H1 (cell line): ENCODE results near the gene SEMA3F. TPM values are rescaled to one million over a fixed set of nuclear protein-coding genes. Genes with fewer than 3 reads are reported as not detected.

Experiments
- CTCF ChIA-PET: fragments of 300-600 bp; sonication (Branson Sonifier 250); formaldehyde crosslinking; loops from one replicate; lab custom pipeline; 2021; ENCODE audit not compliant: partially characterized antibody; lab: Charles Lee
- POLR2A ChIA-PET: fragments of 300-600 bp; sonication (Branson Sonifier 250); formaldehyde crosslinking; loops from one replicate; lab custom pipeline; 2021; ENCODE audit warnings: inconsistent platforms; ENCODE audit not compliant: partially characterized antibody; lab: Charles Lee
- DNase-seq, 2 experiments: peaks; one replicate each; pipeline versions ENCODE4 v3.0.0 to v3.0.0-alpha.2; 2010 to 2022; ENCODE audit warnings: low spot score in 2 of 2, low read depth in 1 of 2, mixed read lengths in 1 of 2
- FAIRE-seq: peaks from 2 replicates; lab custom pipeline; 2011; peaks lifted over from hg19 to GRCh38; lab: Jason Lieb, UNC
- H2AFZ ChIP-seq: 2 replicates; pipeline ENCODE4 v1.8.1; 2012; ENCODE audit warnings: low read length, inconsistent platforms
- H2AK5ac ChIP-seq: 2 replicates; pipeline ENCODE4 v1.6.1; 2013; ENCODE audit warnings: low read depth, low read length
- H2BK120ac ChIP-seq: replicated peaks from 2 replicates; pipeline ENCODE3; 2013; ENCODE audit warnings: low read depth, low read length, inconsistent platforms
- H2BK12ac ChIP-seq: 2 replicates; pipeline ENCODE4 v1.6.1; 2013; ENCODE audit warnings: low read depth, low read length
- H2BK15ac ChIP-seq: 2 replicates; pipeline ENCODE4 v1.6.1; 2013; ENCODE audit warnings: low read length
- H2BK20ac ChIP-seq: 2 replicates; pipeline ENCODE4 v1.6.1; 2013; ENCODE audit warnings: low read length
- H2BK5ac ChIP-seq: 2 replicates; pipeline ENCODE4 v1.6.1; 2013; ENCODE audit warnings: low read depth, low read length
- H3K14ac ChIP-seq: 2 replicates; pipeline ENCODE4 v1.6.1; 2013; ENCODE audit warnings: inconsistent platforms; ENCODE audit not compliant: insufficient read length
- H3K18ac ChIP-seq: 2 replicates; pipeline ENCODE4 v1.6.1; 2013; ENCODE audit warnings: low read length; ENCODE audit errors: extremely low read depth
- H3K23ac ChIP-seq: 2 replicates; pipeline ENCODE4 v1.6.1; 2013; ENCODE audit warnings: inconsistent platforms; ENCODE audit not compliant: insufficient read length
- H3K23me2 ChIP-seq: 2 replicates; pipeline ENCODE4 v1.6.1; 2013; ENCODE audit warnings: low read depth, low read length
- H3K27ac ChIP-seq: 2 replicates; pipeline ENCODE4 v1.6.1; 2011; ENCODE audit warnings: low read depth, low read length, inconsistent platforms
- H3K27me3 ChIP-seq, 4 experiments: replicated peaks in 1 of 4; 1 replicate in 1 of 4; 2 replicates in 3 of 4; pipeline versions ENCODE4 v1.6.1 to v1.8.1; 2011 to 2013; ENCODE audit warnings: low read length in 3 of 4, mild to moderate bottlenecking in 3 of 4, inconsistent platforms in 2 of 4, mixed read lengths in 2 of 4, moderate library complexity in 1 of 4; ENCODE audit not compliant: control insufficient read depth in 3 of 4, insufficient read depth in 3 of 4; ENCODE audit errors: extremely low read depth in 1 of 4
- H3K36me3 ChIP-seq, 4 experiments: 2 replicates each; pipeline versions ENCODE4 v1.6.1 to v1.8.1; 2011 to 2013; ENCODE audit warnings: mild to moderate bottlenecking in 4 of 4, low read length in 3 of 4, moderate library complexity in 2 of 4, control low read depth in 1 of 4, inconsistent platforms in 1 of 4; ENCODE audit not compliant: insufficient read depth in 4 of 4, control insufficient read depth in 2 of 4
- H3K4ac ChIP-seq: replicated peaks from 2 replicates; pipeline ENCODE3; 2013; ENCODE audit warnings: low read length, low read depth, mixed read lengths, inconsistent platforms; ENCODE audit not compliant: insufficient read length
- H3K4me1 ChIP-seq, 4 experiments: replicated peaks in 1 of 4; 1 replicate in 1 of 4; 2 replicates in 3 of 4; pipeline versions ENCODE4 v1.6.1 to v1.8.1; 2011 to 2013; ENCODE audit warnings: low read length in 3 of 4, inconsistent platforms in 2 of 4, mixed read lengths in 1 of 4; ENCODE audit not compliant: insufficient read depth in 4 of 4, control insufficient read depth in 3 of 4
- H3K4me2 ChIP-seq, 2 experiments: 2 replicates each; pipeline versions ENCODE4 v1.6.1 to v1.8.1; 2011 to 2013; ENCODE audit warnings: low read depth in 2 of 2, low read length in 2 of 2, control low read depth in 1 of 2, inconsistent platforms in 1 of 2, mild to moderate bottlenecking in 1 of 2; ENCODE audit not compliant: insufficient read depth in 1 of 2
- H3K4me3 ChIP-seq, 4 experiments: fragments of 200-600, 300-600 bp in 1 of 4; sonication (generic), shearing (Covaris generic), sonication (Bioruptor Twin) in 1 of 4; 2 replicates each; pipeline versions ENCODE4 v1.5.1 to v1.8.1; 2011 to 2016; ENCODE audit warnings: low read length in 4 of 4, low read depth in 3 of 4, control low read depth in 2 of 4, inconsistent platforms in 2 of 4, mild to moderate bottlenecking in 2 of 4, mixed read lengths in 1 of 4, moderate library complexity in 1 of 4; ENCODE audit not compliant: insufficient read depth in 2 of 4; ENCODE audit errors: extremely low read depth in 1 of 4
- H3K56ac ChIP-seq: replicated peaks from 2 replicates; pipeline ENCODE3; 2013; ENCODE audit warnings: low read depth, mild to moderate bottlenecking, mixed read lengths, low read length, inconsistent platforms; ENCODE audit not compliant: insufficient read length
- H3K79me1 ChIP-seq: 2 replicates; pipeline ENCODE4 v1.6.1; 2013; ENCODE audit warnings: low read depth, low read length, control low read depth
- H3K79me2 ChIP-seq, 2 experiments: 2 replicates each; pipeline versions ENCODE4 v1.6.1 to v1.8.1; 2012 to 2013; ENCODE audit warnings: low read length in 2 of 2, mild to moderate bottlenecking in 2 of 2, inconsistent platforms in 1 of 2; ENCODE audit not compliant: insufficient read depth in 2 of 2, control insufficient read depth in 1 of 2
- H3K9ac ChIP-seq, 4 experiments: replicated peaks in 1 of 4; 1 replicate in 1 of 4; 2 replicates in 3 of 4; pipeline versions ENCODE4 v1.6.1 to v1.8.1; 2011 to 2013; ENCODE audit warnings: low read depth in 3 of 4, low read length in 3 of 4, control low read depth in 2 of 4, mild to moderate bottlenecking in 2 of 4, moderate library complexity in 2 of 4, inconsistent platforms in 1 of 4; ENCODE audit errors: extremely low read depth in 1 of 4
- H3K9me3 ChIP-seq, 2 experiments: 2 replicates each; pipeline versions ENCODE4 v1.6.1 to v1.8.1; 2012 to 2013; ENCODE audit warnings: mild to moderate bottlenecking in 2 of 2, moderate library complexity in 2 of 2, control low read depth in 1 of 2, inconsistent platforms in 1 of 2, low read depth in 1 of 2, low read length in 1 of 2, mixed read lengths in 1 of 2; ENCODE audit not compliant: insufficient read depth in 2 of 2
- H4K20me1 ChIP-seq, 2 experiments: replicated peaks in 1 of 2; 2 replicates each; pipeline versions ENCODE3 to v1.8.1; 2011 to 2013; ENCODE audit warnings: inconsistent platforms in 2 of 2, low read length in 2 of 2, mild to moderate bottlenecking in 1 of 2; ENCODE audit not compliant: insufficient read depth in 2 of 2, control insufficient read depth in 1 of 2
- H4K5ac ChIP-seq: 2 replicates; pipeline ENCODE4 v1.6.1; 2013; ENCODE audit warnings: low read length, low read depth, mixed read lengths, inconsistent platforms; ENCODE audit not compliant: insufficient read length
- H4K8ac ChIP-seq: 2 replicates; pipeline ENCODE4 v1.8.0; 2013; ENCODE audit warnings: mild to moderate bottlenecking, moderate library complexity, low read length, inconsistent platforms; ENCODE audit not compliant: insufficient read depth; ENCODE audit errors: extremely low read depth
- H4K91ac ChIP-seq: replicated peaks from 2 replicates; pipeline ENCODE3; 2013; ENCODE audit warnings: low read length, mixed read lengths, inconsistent platforms; ENCODE audit not compliant: insufficient read length
- CEBPB ChIP-seq: IDR thresholded peaks from 2 replicates; pipeline ENCODE4 v1.6.1; 2012; ENCODE audit warnings: low read depth, low read length
- CTCF ChIP-seq, 3 experiments: IDR thresholded peaks; 1 replicate in 2 of 3; 2 replicates in 1 of 3; pipeline versions ENCODE4 v1.5.1 to v1.6.1; 2011; ENCODE audit warnings: low read length in 3 of 3, mild to moderate bottlenecking in 3 of 3, inconsistent platforms in 2 of 3, low read depth in 1 of 3, moderate library complexity in 1 of 3; ENCODE audit not compliant: insufficient read depth in 1 of 3; ENCODE audit errors: control extremely low read depth in 1 of 3
- FOSL1 ChIP-seq: IDR thresholded peaks from 2 replicates; pipeline ENCODE4 v1.6.1; 2011; ENCODE audit warnings: mild to moderate bottlenecking, low read depth, low read length, moderate library complexity; ENCODE audit not compliant: insufficient read depth
- MAFK ChIP-seq: IDR thresholded peaks from 2 replicates; pipeline ENCODE4 v1.6.1; 2012; ENCODE audit warnings: low read depth, mild to moderate bottlenecking, improper control_type of control experiment, low read length
- POLR2AphosphoS5 ChIP-seq: IDR thresholded peaks from 2 replicates; pipeline ENCODE4 v1.6.1; 2011; ENCODE audit warnings: low read depth, low read length
- RFX5 ChIP-seq: IDR thresholded peaks from 2 replicates; pipeline ENCODE4 v1.6.1; 2011; ENCODE audit warnings: low read depth, low read length, improper control_type of control experiment, borderline replicate concordance
- SAP30 ChIP-seq: fragments of 300-600 bp; sonication (generic); IDR thresholded peaks from 2 replicates; pipeline ENCODE4 v1.7.1; 2012; ENCODE audit warnings: low read length, moderate library complexity, mild to moderate bottlenecking, inconsistent platforms; ENCODE audit not compliant: insufficient read depth, insufficient replicate concordance
- TAF1 ChIP-seq: IDR thresholded peaks from 2 replicates; pipeline ENCODE4 v1.6.1; 2011; ENCODE audit warnings: mild to moderate bottlenecking, low read depth, low read length
- WGBS, 2 experiments: shearing (Covaris generic) in 1 of 2; methylation state at CpG; one replicate each; pipeline versions ENCODE4 v1.1.6 to v1.1.7; 2013 to 2015; ENCODE audit warnings: low lambda C conversion rate in 2 of 2, mixed read lengths in 2 of 2, inconsistent platforms in 1 of 2, low coverage in 1 of 2, missing lambda C conversion rate in 1 of 2; ENCODE audit not compliant: insufficient replicate concordance in 2 of 2, insufficient coverage in 1 of 2, insufficient read length in 1 of 2; ENCODE audit errors: extremely low coverage in 1 of 2, missing lambda C conversion rate in 1 of 2; 5-methylcytosine and 5-hydroxymethylcytosine counted together
- polyA plus RNA-seq, 7 experiments: library from polyadenylated mRNA; depleted of rRNA in 3 of 7; stranded (reverse) in 5 of 7; unstranded in 2 of 7; fragments of >200 nt in 5 of 7; fragments of 200-250 nt in 2 of 7; gene quantifications; 1 replicate in 5 of 7; 2 replicates in 1 of 7; 4 replicates in 1 of 7; pipeline versions ENCODE4 v1.2.1 to v1.2.3, GENCODE V29; 2011 to 2013; ENCODE audit warnings: missing spikeins in 2 of 7, mixed read lengths in 2 of 7
- total RNA-seq: library from RNA; stranded (reverse); fragmentation: NEBNext Ultra II Directional; extraction: Animal tissue kit (Norgen Biotek cat#: 25700); gene quantifications from 2 replicates; pipeline ENCODE4 v1.2.1, GENCODE V29; 2021

Gene SEMA3F
- total and polyA plus RNA-seq, 2 of the 8 experiments (the other 6 are each of a cell fraction or from before 2014, with no cell fraction given), result 20.3 to 37.0 TPM

- H4K20me1 ChIP-seq, result peaks cover 2 to 17% of the 10 kb centered on the region in 2 experiments
- no peaks in the 10 kb centered on the region for H3K27me3 ChIP-seq
- no peak overlapping the region for H3K14ac ChIP-seq
- no peak overlapping the region for H3K4me3 ChIP-seq
- no peaks in the 10 kb centered on the region for H3K9me3 ChIP-seq
- H2AFZ ChIP-seq, result no peak overlapping the region
- H3K27ac ChIP-seq, result no peak overlapping the region
- H4K5ac ChIP-seq, result no peak overlapping the region
- ChIA-PET CTCF (interaction anchor here (0.6 to 20.9 kb wide), 38 partner anchors 8 to 1051 kb away, joined by 3 to 591 read pairs (median 4); partner anchors contain the start of gene GNAT1), POLR2A (interaction anchor here (0.5 to 11.1 kb wide), 20 partner anchors 10 to 317 kb away, joined by 3 to 133 read pairs (median 6); partner anchors contain the start of genes GNAT1, INKA1 and RBM5)
- H3K4me2 ChIP-seq, result no peak overlapping the region
- H3K56ac ChIP-seq, result no peak overlapping the region
- H3K18ac ChIP-seq, result no peak overlapping the region
- peaks cover 24 to 41% (median 34%) of the 10 kb centered on the region in 4 experiments for H3K36me3 ChIP-seq
- 95% methylated on average over 9 of the region's 10 CpGs; no CpG with 5 or more reads in 1 of the 2 experiments for WGBS, 2 experiments
- TF ChIP-seq FOSL1, result no peak
- no peak for TF ChIP-seq MAFK
- peak in 1 of 3 experiments; percentile 11; a peak in 1 of 4 replicates for TF ChIP-seq CTCF (IDR thresholded peaks at IDR 0.05; ENCODE audit: control extremely low read depth in 1 of 3, insufficient read depth in 1 of 3, low read depth in 1 of 3, low read length in 3 of 3)
- no peak for TF ChIP-seq CEBPB
- TF ChIP-seq SAP30, result no peak
- TF ChIP-seq RFX5, result no peak
- no peak for TF ChIP-seq TAF1
- peak; percentile 3 for TF ChIP-seq POLR2AphosphoS5
- peaks cover under 1 to 17% (median 11%) of the 10 kb centered on the region in 4 experiments for H3K4me1 ChIP-seq
- no peak overlapping the region for H2BK120ac ChIP-seq
- no peak overlapping the region for H2BK15ac ChIP-seq
- no peak overlapping the region for H2AK5ac ChIP-seq
- no peak overlapping the region; a peak in 1 of 7 replicates for H3K9ac ChIP-seq
- no peaks in the 10 kb centered on the region for H3K79me1 ChIP-seq
- FAIRE-seq (no peak), DNase-seq (no peak)
- no peak overlapping the region for H4K8ac ChIP-seq
- H3K23ac ChIP-seq, result no peak overlapping the region
- H3K79me2 ChIP-seq, result no peaks in the 10 kb centered on the region
- H2BK5ac ChIP-seq, result no peak overlapping the region
- H3K23me2 ChIP-seq, result no peaks in the 10 kb centered on the region
- H2BK20ac ChIP-seq, result no peak overlapping the region
- H4K91ac ChIP-seq, result no peak overlapping the region
- no peak overlapping the region for H2BK12ac ChIP-seq
- H3K4ac ChIP-seq, result no peak overlapping the region
Observed at GRCh38 chr3:50120364-50121071, 34.6 kb upstream of the SEMA3F start.
